Measurements from ENCODE around the gene NAXD.

The NAXD gene

DNA sequence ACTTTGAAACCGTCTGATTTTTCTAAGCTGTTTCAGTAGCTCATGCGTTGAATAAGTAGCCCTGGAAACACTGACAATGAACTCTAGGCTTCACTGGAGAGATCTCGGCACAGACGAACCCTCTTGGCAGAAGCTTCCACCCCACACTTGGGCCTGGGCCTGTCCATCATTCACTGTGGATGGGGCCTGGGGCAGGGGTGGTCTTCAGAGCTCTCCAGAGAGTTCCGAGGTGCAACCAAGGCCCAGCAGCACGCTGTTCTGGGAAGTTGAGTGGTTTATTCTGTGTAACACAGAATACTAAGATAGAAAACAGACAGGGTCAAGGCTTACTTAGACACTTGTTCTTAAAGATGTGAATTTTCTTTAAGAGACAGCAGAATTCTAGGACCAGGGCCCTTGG, 21.9 kb downstream of the NAXD start:
- Histone ChIP-seq H2BK12ac (ENCODE audit: low read length) (no peak overlapping the region), H3K27me3 (ENCODE audit: control insufficient read depth in 3 of 3, insufficient read depth in 3 of 3, low read depth in 1 of 3, low read length in 3 of 3) (no peaks in the 10 kb centered on the region), H3K4me1 (ENCODE audit: control insufficient read depth in 2 of 2, insufficient read depth in 1 of 2, low read depth in 1 of 2, low read length in 2 of 2) (no peaks in the 10 kb centered on the region), H2BK120ac (ENCODE audit: low read depth, low read length) (no peak overlapping the region), H3K9ac (ENCODE audit: low read depth, low read length, poor library complexity) (no peak overlapping the region), H3K14ac (ENCODE audit: low read length) (no peak overlapping the region), H3K36me3 (replicated peaks in 1 of 2; ENCODE audit: control insufficient read depth in 2 of 2, insufficient read depth in 2 of 2, low read length in 2 of 2) (peaks cover 56 to 85% of the 10 kb centered on the region in 2 donors), H2BK5ac (ENCODE audit: low read length) (peak overlapping the region; percentile 49), H3K9me3 (replicated peaks in 1 of 2; ENCODE audit: control insufficient read depth in 2 of 2, insufficient read depth in 1 of 2, low read depth in 1 of 2, low read length in 2 of 2) (no peaks in the 10 kb centered on the region), H3K18ac (ENCODE audit: low read length) (no peak overlapping the region), H3K4me3 (ENCODE audit: low read length in 2 of 2) (no peak overlapping the region), H2AK5ac (ENCODE audit: low read depth, low read length) (no peak overlapping the region), H3K23ac (ENCODE audit: low read depth, low read length, poor library complexity) (no peak overlapping the region), H4K91ac (ENCODE audit: low read depth, low read length, poor library complexity) (no peak overlapping the region), H3K27ac (replicated peaks; ENCODE audit: low read length) (no peak overlapping the region), H2AFZ (ENCODE audit: low read length) (no peak overlapping the region), H4K8ac (ENCODE audit: low read depth, low read length) (no peak overlapping the region), H3K79me1 (ENCODE audit: low read depth, low read length) (peaks cover 24% of the 10 kb centered on the region), H2BK15ac (ENCODE audit: low read length) (no peak overlapping the region), H3K4ac (ENCODE audit: low read length) (no peak overlapping the region), H3K4me2 (ENCODE audit: insufficient read depth, low read length, poor library complexity, severe bottlenecking) (no peak overlapping the region)
- no peak for DNase-seq (ENCODE audit: low spot score)
- WGBS, 2 donors (ENCODE audit: extremely low coverage in 2 of 2, insufficient read length in 2 of 2, insufficient replicate concordance in 1 of 2): no CpG with 5 or more reads among the region's 6 CpGs

DNA sequence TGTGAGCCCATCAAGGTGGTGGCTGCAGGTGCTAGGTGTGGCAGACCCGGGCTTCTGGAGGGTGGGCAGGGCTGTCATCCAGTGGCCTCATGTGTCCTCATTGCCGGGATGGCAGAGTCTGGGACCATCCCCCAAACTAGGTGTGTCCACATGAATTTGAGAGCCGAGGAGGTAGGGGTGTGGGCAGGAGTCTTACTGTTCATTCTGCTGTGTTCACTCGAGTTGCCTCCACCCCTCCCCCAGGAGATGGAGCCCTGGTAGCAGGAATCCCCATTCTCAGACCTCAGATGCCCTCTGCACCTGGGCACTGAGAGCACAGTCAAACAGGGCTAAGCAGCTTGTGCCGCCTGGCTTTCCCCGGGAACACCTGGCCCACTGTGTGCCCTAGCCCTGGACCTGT, 22.4 kb downstream of the NAXD start:
- H3K36me3 ChIP-seq (replicated peaks in 1 of 2; ENCODE audit: control insufficient read depth in 2 of 2, insufficient read depth in 2 of 2, low read length in 2 of 2): peaks cover 57 to 89% of the 10 kb centered on the region in 2 donors

DNA sequence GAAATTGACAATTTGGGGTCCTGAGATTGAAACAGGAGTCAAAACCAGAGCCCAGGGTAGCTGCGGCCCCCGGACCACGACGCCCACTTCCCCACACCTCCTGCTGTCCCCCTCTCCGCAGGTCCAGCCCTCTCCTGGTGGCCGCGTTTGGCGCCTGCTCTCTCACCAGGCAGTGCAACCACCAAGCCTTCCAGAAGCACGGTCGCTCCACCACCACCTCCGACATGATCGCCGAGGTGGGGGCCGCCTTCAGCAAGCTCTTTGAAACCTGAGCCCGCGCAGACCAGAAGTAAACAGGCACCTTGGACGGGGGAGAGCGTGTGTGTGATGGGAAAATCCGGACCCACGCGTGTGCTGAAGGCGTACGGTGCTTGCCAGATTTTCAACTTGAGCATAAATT, 22.9 kb downstream of the NAXD start:
- no CpG with 5 or more reads among the region's 23 CpGs for WGBS, 2 donors (ENCODE audit: extremely low coverage in 2 of 2, insufficient read length in 2 of 2, insufficient replicate concordance in 1 of 2)
- Histone ChIP-seq H2AK5ac (ENCODE audit: low read depth, low read length) (no peak overlapping the region), H3K18ac (ENCODE audit: low read length) (no peak overlapping the region), H4K8ac (ENCODE audit: low read depth, low read length) (no peak overlapping the region), H3K9ac (ENCODE audit: low read depth, low read length, poor library complexity) (no peak overlapping the region), H3K9me3 (replicated peaks in 1 of 2; ENCODE audit: control insufficient read depth in 2 of 2, insufficient read depth in 1 of 2, low read depth in 1 of 2, low read length in 2 of 2) (no peaks in the 10 kb centered on the region), H2BK15ac (ENCODE audit: low read length) (no peak overlapping the region), H2BK12ac (ENCODE audit: low read length) (no peak overlapping the region), H3K4me1 (ENCODE audit: control insufficient read depth in 2 of 2, insufficient read depth in 1 of 2, low read depth in 1 of 2, low read length in 2 of 2) (no peaks in the 10 kb centered on the region), H3K27me3 (ENCODE audit: control insufficient read depth in 3 of 3, insufficient read depth in 3 of 3, low read depth in 1 of 3, low read length in 3 of 3) (no peaks in the 10 kb centered on the region), H3K79me1 (ENCODE audit: low read depth, low read length) (peaks cover 25% of the 10 kb centered on the region), H4K91ac (ENCODE audit: low read depth, low read length, poor library complexity) (no peak overlapping the region), H2BK5ac (ENCODE audit: low read length) (no peak overlapping the region), H3K4me3 (ENCODE audit: low read length in 2 of 2) (no peak overlapping the region), H3K14ac (ENCODE audit: low read length) (no peak overlapping the region), H2BK120ac (ENCODE audit: low read depth, low read length) (no peak overlapping the region), H3K23ac (ENCODE audit: low read depth, low read length, poor library complexity) (no peak overlapping the region), H2AFZ (ENCODE audit: low read length) (no peak overlapping the region), H3K4me2 (ENCODE audit: insufficient read depth, low read length, poor library complexity, severe bottlenecking) (no peak overlapping the region), H3K27ac (replicated peaks; ENCODE audit: low read length) (no peak overlapping the region), H3K36me3 (replicated peaks in 1 of 2; ENCODE audit: control insufficient read depth in 2 of 2, insufficient read depth in 2 of 2, low read length in 2 of 2) (peaks cover 60 to 95% of the 10 kb centered on the region in 2 donors), H3K4ac (ENCODE audit: low read length) (no peak overlapping the region)
- DNase-seq (ENCODE audit: low spot score): no peak

More for the DNA sequence above, 22.4 kb downstream of the NAXD start:
- no peak overlapping the region for H2BK120ac ChIP-seq (ENCODE audit: low read depth, low read length)
- WGBS, 2 donors (ENCODE audit: extremely low coverage in 2 of 2, insufficient read length in 2 of 2, insufficient replicate concordance in 1 of 2): no CpG with 5 or more reads among the region's 6 CpGs
- DNase-seq (ENCODE audit: low spot score): no peak
- H3K14ac ChIP-seq (ENCODE audit: low read length): no peak overlapping the region
- no peak overlapping the region for H2BK15ac ChIP-seq (ENCODE audit: low read length)
- H3K9me3 ChIP-seq (replicated peaks in 1 of 2; ENCODE audit: control insufficient read depth in 2 of 2, insufficient read depth in 1 of 2, low read depth in 1 of 2, low read length in 2 of 2): no peaks in the 10 kb centered on the region
- no peak overlapping the region for H2BK12ac ChIP-seq (ENCODE audit: low read length)
- no peak overlapping the region for H3K18ac ChIP-seq (ENCODE audit: low read length)
- H4K8ac ChIP-seq (ENCODE audit: low read depth, low read length): no peak overlapping the region
- no peak overlapping the region for H2AK5ac ChIP-seq (ENCODE audit: low read depth, low read length)
- H2AFZ ChIP-seq (ENCODE audit: low read length): no peak overlapping the region
- no peak overlapping the region for H4K91ac ChIP-seq (ENCODE audit: low read depth, low read length, poor library complexity)
- no peak overlapping the region for H2BK5ac ChIP-seq (ENCODE audit: low read length)
- no peak overlapping the region for H3K9ac ChIP-seq (ENCODE audit: low read depth, low read length, poor library complexity)
- H3K4me2 ChIP-seq (ENCODE audit: insufficient read depth, low read length, poor library complexity, severe bottlenecking): no peak overlapping the region
- H3K23ac ChIP-seq (ENCODE audit: low read depth, low read length, poor library complexity): no peak overlapping the region
- no peak overlapping the region for H3K4ac ChIP-seq (ENCODE audit: low read length)
- H3K27me3 ChIP-seq (ENCODE audit: control insufficient read depth in 3 of 3, insufficient read depth in 3 of 3, low read depth in 1 of 3, low read length in 3 of 3): no peaks in the 10 kb centered on the region
- no peak overlapping the region for H3K4me3 ChIP-seq (ENCODE audit: low read length in 2 of 2)
- no peak overlapping the region for H3K27ac ChIP-seq (replicated peaks; ENCODE audit: low read length)
- peaks cover 25% of the 10 kb centered on the region for H3K79me1 ChIP-seq (ENCODE audit: low read depth, low read length)
- H3K4me1 ChIP-seq (ENCODE audit: control insufficient read depth in 2 of 2, insufficient read depth in 1 of 2, low read depth in 1 of 2, low read length in 2 of 2): no peaks in the 10 kb centered on the region

DNA sequence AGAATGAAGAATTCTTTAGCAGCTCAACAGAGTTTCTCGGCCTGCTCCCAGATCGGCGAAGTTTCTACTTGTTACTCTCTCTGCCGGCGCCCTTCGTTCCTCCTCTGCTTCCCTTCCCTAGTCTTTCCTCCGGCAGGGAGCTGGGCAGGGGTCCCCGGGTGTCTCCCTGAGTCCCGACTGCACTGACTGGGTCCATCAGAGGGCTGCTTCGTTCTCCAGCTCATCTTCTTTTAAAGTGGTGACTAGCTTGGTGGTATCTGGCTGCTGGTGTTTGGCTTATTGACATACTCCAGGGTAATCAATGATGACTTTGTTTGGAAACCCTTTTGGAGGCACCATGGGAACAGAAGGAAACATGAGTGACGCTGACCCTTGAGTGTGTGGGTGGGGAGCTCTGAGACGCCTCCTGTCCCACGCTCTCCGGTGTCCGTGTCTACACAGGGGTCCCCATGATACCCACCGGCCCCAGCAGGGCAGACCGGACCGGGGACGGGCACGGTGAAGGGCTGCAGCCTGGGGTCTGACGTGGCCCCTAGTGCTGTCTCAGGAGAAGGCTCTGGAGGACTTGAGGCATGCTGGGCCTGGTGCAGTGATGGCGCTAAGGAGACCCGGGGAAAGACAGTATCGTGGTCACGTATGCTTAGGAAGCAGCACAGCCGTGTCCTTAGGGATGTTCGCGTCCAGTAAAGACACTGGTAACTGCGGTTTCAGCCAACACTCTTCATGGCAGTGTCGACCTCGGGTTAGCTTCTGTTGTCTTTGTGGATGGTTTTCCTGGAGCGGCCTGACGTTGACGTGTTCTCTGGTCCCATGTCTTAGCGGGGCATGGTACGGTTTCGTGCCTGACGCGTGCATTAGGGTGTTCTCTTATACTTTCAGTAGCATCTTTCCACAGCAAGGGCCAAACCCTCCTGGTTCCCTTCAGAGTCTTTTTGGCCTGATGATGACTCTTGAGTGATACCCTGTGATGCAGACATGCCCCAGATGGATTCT, 23.8 kb downstream of the NAXD start:
- Histone ChIP-seq H3K27me3 (ENCODE audit: control insufficient read depth in 3 of 3, insufficient read depth in 3 of 3, low read depth in 1 of 3, low read length in 3 of 3) (no peaks in the 10 kb centered on the region), H3K23ac (ENCODE audit: low read depth, low read length, poor library complexity) (no peak overlapping the region), H3K9me3 (replicated peaks in 1 of 2; ENCODE audit: control insufficient read depth in 2 of 2, insufficient read depth in 1 of 2, low read depth in 1 of 2, low read length in 2 of 2) (no peaks in the 10 kb centered on the region), H3K27ac (replicated peaks; ENCODE audit: low read length) (no peak overlapping the region), H2BK5ac (ENCODE audit: low read length) (no peak overlapping the region), H2AK5ac (ENCODE audit: low read depth, low read length) (peak overlapping the region; percentile 17), H2AFZ (ENCODE audit: low read length) (no peak overlapping the region), H4K8ac (ENCODE audit: low read depth, low read length) (no peak overlapping the region), H3K36me3 (replicated peaks in 1 of 2; ENCODE audit: control insufficient read depth in 2 of 2, insufficient read depth in 2 of 2, low read length in 2 of 2) (peaks cover 65 to 99% of the 10 kb centered on the region in 2 donors), H3K4me3 (ENCODE audit: low read length in 2 of 2) (peak overlapping the region in 1 of 2 donors; percentile 66), H3K4me2 (ENCODE audit: insufficient read depth, low read length, poor library complexity, severe bottlenecking) (no peak overlapping the region), H3K79me1 (ENCODE audit: low read depth, low read length) (peaks cover 25% of the 10 kb centered on the region), H2BK12ac (ENCODE audit: low read length) (no peak overlapping the region), H3K14ac (ENCODE audit: low read length) (peak overlapping the region; percentile 41), H3K18ac (ENCODE audit: low read length) (no peak overlapping the region), H4K91ac (ENCODE audit: low read depth, low read length, poor library complexity) (no peak overlapping the region), H3K9ac (ENCODE audit: low read depth, low read length, poor library complexity) (no peak overlapping the region), H2BK120ac (ENCODE audit: low read depth, low read length) (no peak overlapping the region), H3K4ac (ENCODE audit: low read length) (no peak overlapping the region), H3K4me1 (ENCODE audit: control insufficient read depth in 2 of 2, insufficient read depth in 1 of 2, low read depth in 1 of 2, low read length in 2 of 2) (no peaks in the 10 kb centered on the region), H2BK15ac (ENCODE audit: low read length) (no peak overlapping the region)
- whole genome bisulfite sequencing, 2 donors (ENCODE audit: extremely low coverage in 2 of 2, insufficient read length in 2 of 2, insufficient replicate concordance in 1 of 2): no CpG with 5 or more reads among the region's 39 CpGs
- DNase-seq (ENCODE audit: low spot score): no peak
